ENCODE results near the gene EDEM1.
"Not testable (repeated sequence)": the region's sequence is repeated elsewhere in the genome, so short reads cannot be mapped to it uniquely, and the experiment has no call there.

EDEM1 gene

GRCh38 chr3:5232570-5232969 lies 45.1 kb downstream of the EDEM1 start:
- DNase-seq (ENCODE audit: low spot score), result no peak

- DNase-seq (ENCODE audit: low spot score), result no peak
These were observed 45.5 kb downstream of the EDEM1 start for GRCh38 chr3:5233026-5233425.

- DNase-seq (ENCODE audit: low spot score), result no peak
These were observed 48.1 kb downstream of the EDEM1 start for GRCh38 chr3:5235655-5236054.

GRCh38 chr3:5238545-5238944 lies 51.0 kb downstream of the EDEM1 start:
- DNase-seq (ENCODE audit: low spot score), result no peak

GRCh38 chr3:5239602-5240001 lies 52.1 kb downstream of the EDEM1 start:
- no peak for DNase-seq (ENCODE audit: low spot score)

GRCh38 chr3:5240740-5241139 lies 53.2 kb downstream of the EDEM1 start:
- no peak for DNase-seq (ENCODE audit: low spot score)

GRCh38 chr3:5242785-5243184 lies 55.3 kb downstream of the EDEM1 start:
- DNase-seq (ENCODE audit: low spot score), result not testable (repeated sequence)

- no peak for DNase-seq (ENCODE audit: low spot score)
These were observed 58.4 kb downstream of the EDEM1 start for GRCh38 chr3:5245927-5246326.

GRCh38 chr3:5248822-5249221 lies 61.3 kb downstream of the EDEM1 start:
- no peak for DNase-seq (ENCODE audit: low spot score)

- no peak for DNase-seq (ENCODE audit: low spot score)
These were observed 63.1 kb downstream of the EDEM1 start for GRCh38 chr3:5250467-5251195.

GRCh38 chr3:5251196-5251583 lies 63.7 kb downstream of the EDEM1 start:
- DNase-seq (ENCODE audit: low spot score), result no peak

GRCh38 chr3:5252131-5252530 lies 64.6 kb downstream of the EDEM1 start:
- DNase-seq (ENCODE audit: low spot score), result no peak

GRCh38 chr3:5254281-5255048 lies 67.0 kb downstream of the EDEM1 start:
- DNase-seq (ENCODE audit: low spot score), result no peak

- DNase-seq (ENCODE audit: low spot score), result no peak
These were observed 68.2 kb downstream of the EDEM1 start for GRCh38 chr3:5255404-5256344.

GRCh38 chr3:5258526-5258925 lies 71.0 kb downstream of the EDEM1 start:
- DNase-seq (ENCODE audit: low spot score), result no peak

- peak; percentile 33 for DNase-seq (ENCODE audit: low spot score)
These were observed 73.5 kb downstream of the EDEM1 start for GRCh38 chr3:5260992-5261501.

- no peak for DNase-seq (ENCODE audit: low spot score)
These were observed 75.0 kb downstream of the EDEM1 start for GRCh38 chr3:5262507-5262906.

GRCh38 chr3:5264093-5264600 lies 76.6 kb downstream of the EDEM1 start:
- no peak for DNase-seq (ENCODE audit: low spot score)

GRCh38 chr3:5264896-5265770 lies 77.6 kb downstream of the EDEM1 start:
- DNase-seq (ENCODE audit: low spot score), result no peak

GRCh38 chr3:5267252-5267651 lies 79.7 kb downstream of the EDEM1 start:
- DNase-seq (ENCODE audit: low spot score), result no peak

- no peak for DNase-seq (ENCODE audit: low spot score)
These were observed 80.4 kb downstream of the EDEM1 start for GRCh38 chr3:5267889-5268288.
